NCI-H510A treated with DMSO at 0.1 percent for 48 hours (cell line): ENCODE results near the gene MAGI2.

Source experiments
- DNase-seq: peaks from one replicate; lab custom pipeline; 2025; lab: John Stamatoyannopoulos, UW

The MAGI2 gene

DNA sequence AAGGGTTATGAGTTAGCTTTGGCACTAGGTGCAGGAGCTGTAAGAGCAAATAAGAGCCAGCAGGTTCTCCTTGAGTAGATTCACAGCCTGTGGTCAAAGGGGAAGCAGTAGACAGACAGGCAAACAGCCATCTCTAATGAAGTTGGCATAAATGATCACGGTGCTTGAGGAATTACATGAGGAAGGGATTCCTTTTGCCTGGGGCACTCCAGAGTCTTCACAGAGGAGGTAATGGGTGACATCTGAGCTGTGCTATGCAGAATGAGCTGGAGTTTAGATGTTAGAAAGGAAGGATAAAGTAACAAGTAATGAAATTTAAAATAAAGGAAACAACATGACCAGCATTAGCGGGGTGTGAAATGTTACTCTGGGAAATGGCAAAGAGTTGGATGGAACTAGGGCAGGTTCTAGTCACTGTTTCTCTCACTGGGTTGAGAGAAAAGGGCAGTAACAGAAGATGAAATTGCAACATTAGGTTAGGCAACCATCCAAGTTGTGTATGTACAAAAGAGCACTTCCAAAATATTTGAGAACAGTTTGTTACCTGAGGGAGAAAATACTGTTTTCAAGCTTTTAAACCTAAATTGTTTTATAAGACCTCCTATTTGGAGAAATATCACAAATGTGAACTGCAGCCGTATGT lies 1041.1 kb downstream of the MAGI2 start:
- no peak for DNase-seq

GRCh38 chr7:78407031-78407430 lies 1046.4 kb downstream of the MAGI2 start:
- DNase-seq: no peak

DNA sequence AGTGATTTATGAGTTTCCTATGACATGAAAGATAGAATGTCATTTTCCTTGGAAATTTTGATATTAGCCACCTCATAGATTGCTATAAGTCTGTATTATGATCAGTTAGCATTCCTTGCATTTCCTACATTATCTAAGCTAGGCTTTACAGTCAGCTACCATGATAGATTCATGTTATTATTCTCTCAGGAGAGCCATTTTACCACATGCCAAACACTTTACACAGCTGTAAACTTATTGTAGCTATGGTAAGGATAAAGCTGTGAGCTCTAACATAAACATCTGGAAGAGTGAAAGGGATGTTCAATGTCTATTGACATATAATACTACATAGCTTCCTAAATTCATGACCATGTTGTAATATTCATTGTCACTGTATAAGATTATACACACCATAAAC lies 1046.9 kb downstream of the MAGI2 start:
- no peak for DNase-seq

- DNase-seq: no peak
Measured at GRCh38 chr7:78402096-78402495, 1051.4 kb downstream of the MAGI2 start.

- no peak for DNase-seq
Measured at GRCh38 chr7:78400038-78400437, 1053.4 kb downstream of the MAGI2 start.

GRCh38 chr7:78399033-78399769 lies 1054.3 kb downstream of the MAGI2 start:
- no peak for DNase-seq

GRCh38 chr7:78398576-78398975 lies 1054.9 kb downstream of the MAGI2 start:
- DNase-seq: no peak

DNA sequence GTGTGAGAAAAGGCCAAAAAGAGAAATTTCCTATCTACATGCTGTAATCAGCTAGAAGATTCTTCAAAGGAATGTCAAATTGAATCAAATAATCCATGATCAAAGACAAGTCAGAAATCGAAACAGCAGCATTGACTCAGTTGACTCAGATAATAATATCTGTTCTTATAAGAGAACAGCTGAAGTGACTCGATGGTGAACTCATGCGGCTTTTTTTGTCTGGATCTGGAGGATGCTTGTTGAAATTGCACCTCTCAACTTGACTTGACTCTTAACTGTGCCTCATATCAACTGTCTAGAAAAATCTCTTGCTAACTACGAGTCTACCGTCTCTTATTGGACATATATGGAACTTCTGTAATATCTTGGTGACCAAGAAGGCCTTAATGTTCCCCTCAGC lies 1055.4 kb downstream of the MAGI2 start:
- no peak for DNase-seq

- no peak for DNase-seq
Measured at GRCh38 chr7:78396210-78396609, 1057.3 kb downstream of the MAGI2 start.

DNA sequence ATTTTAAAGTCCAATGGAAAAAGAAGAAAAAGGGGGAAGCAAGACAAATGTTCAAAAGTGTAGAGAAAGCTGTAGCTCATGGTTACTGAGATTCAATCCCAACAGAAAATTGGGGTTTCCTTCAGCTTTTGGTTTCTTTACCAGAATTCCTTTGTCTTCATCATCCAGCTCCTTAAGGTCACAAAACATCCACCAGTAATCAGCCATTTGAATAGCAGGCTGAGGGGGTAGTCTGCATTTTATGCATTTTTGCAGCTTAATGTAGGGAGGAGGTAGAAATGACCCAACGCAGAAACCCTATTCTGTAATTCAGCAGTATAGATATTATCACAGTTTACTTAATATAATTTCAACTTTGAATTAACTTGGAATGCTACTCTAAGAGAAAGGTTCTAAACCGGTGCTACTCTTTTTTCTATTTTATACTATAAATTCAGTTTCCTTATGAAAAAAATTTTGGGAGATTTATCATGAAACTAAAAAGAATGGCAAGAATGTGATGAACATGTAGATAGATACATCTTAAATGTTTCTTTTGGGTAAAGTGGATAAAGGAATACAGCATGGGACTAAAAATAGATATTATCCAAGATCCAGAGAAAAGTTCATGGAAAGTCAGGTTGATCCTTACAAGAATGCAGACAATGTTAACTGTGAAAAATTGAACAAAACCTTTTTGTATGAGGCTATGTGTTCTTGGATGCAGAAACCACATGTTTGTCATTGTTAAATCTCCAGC lies 1058.0 kb downstream of the MAGI2 start:
- DNase-seq: no peak

DNA sequence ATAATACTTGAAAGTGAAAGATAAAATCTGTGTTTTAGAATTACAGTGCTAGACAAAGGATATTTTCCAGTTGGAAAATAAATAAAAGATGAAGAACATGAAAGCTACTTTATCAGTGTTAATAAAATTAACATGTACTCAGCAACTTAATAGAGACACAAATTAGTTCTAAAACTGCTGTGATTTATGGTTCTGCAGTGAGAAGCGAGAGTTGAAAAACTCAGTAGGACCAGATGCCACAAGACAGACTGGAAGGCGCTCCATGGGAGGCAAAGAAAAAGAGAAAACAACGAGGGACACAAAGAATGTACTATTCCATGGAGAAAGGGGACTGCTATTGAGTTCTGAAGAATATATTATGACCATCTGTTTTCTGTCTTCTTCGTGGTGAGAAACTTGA lies 1064.4 kb downstream of the MAGI2 start:
- DNase-seq: no peak

- DNase-seq: no peak
Measured at GRCh38 chr7:78386520-78386919, 1066.9 kb downstream of the MAGI2 start.

DNA sequence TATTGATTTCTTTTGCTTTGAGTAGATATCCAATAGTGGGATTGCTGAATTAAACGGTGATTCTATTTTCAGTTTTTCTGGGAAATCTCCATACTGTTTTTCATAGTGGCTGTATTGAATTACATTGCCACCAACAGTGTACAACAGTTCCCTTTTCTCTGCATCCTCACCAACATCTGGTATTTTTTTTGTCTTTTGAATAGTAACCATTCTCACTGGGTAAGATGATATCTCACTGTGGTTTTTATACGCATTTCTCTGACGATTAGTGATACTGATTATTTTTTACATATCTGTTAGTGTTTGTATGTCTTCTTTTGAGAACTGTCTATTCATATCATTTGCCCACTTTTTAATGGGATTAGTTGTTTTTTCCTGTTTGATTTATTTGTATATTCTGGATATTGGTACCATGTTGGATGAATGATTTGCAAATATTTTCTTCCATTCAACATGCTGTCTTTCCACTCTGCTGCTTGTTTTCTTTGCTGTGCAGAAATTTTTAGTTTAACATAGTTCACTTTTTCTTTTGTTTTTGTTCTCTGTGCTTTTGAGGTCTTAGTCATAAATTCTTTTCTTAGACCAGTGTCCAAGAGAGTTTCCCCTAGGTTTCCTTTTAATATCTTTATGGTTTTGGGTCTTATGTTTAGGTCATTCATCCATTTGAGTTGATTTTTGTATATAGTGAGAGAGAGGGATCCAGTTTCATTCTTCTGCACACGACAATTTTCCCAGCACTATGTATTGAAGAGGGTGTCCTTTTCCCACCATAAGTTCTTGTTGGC lies 1070.2 kb downstream of the MAGI2 start:
- DNase-seq: no peak

DNA sequence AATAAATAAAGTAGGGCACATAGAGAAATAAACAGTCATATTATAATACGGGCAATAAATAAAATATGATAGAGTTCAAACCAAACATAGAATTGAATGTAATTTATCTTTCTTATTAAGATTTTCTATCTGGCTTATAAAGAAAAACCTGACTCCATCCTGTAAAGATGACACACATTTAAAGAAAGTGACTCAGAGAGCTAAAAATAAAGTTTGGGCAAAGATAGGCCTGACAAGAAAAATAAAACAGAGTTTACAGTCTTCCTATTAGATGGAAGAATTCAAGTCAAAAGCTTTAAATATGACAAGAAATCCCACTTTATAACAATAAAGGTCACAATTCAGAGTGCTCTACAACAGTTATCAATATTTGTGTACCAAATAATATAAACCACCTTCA lies 1074.3 kb downstream of the MAGI2 start:
- no peak for DNase-seq

- no peak for DNase-seq
Measured at GRCh38 chr7:78377532-78377931, 1075.9 kb downstream of the MAGI2 start.

DNA sequence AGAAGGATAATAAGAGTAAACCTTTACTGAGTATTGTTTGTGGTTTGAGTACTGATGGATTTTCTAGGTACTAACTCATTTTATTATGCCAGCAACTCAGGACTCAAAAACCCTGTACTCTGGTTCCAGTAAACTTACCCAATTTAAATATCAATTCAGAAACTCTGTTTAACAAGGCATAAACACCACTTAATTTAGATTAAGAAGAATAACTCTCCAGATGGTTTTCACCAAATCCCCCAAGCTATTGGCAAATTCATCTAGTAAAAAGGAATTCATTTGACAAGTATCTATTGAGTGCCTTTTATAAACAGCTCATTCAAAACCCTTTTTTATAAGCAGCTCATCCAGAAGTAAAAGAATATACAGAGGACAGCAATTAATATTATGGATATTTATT lies 1082.5 kb downstream of the MAGI2 start:
- DNase-seq: no peak

GRCh38 chr7:78368771-78369170 lies 1084.7 kb downstream of the MAGI2 start:
- DNase-seq: no peak

- no peak for DNase-seq
Measured at GRCh38 chr7:78367280-78367773, 1086.1 kb downstream of the MAGI2 start.

DNA sequence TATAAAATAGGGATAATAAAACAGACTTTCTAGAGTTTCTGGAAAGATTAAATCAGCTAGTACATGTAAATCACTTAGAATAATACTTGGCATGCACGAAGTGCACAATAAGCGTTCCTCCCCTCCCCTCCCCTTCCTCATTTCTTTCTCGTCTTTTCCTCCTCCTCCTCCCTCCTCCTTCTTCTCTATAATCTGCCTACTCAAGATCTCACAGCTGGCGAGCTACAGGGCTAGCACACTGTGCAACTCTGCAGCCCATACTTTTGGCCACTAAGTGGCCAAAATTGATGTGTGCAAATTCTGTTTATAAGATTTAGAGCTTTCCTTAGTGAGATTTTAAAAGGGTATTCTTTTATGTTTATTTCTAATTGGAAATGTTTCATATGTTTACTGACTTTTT lies 1089.6 kb downstream of the MAGI2 start:
- DNase-seq: no peak

GRCh38 chr7:78359836-78360235 lies 1093.6 kb downstream of the MAGI2 start:
- no peak for DNase-seq

- no peak for DNase-seq
Measured at GRCh38 chr7:78357709-78358108, 1095.8 kb downstream of the MAGI2 start.

GRCh38 chr7:78355834-78356233 lies 1097.6 kb downstream of the MAGI2 start:
- no peak for DNase-seq
